MM.1S (cell line): Measurements from ENCODE around the gene ACAD11.

ENCODE experiments used
- DNase-seq: peaks from one replicate; pipeline ENCODE4 v3.0.0-alpha.2; 2015
- H2AFZ ChIP-seq: fragments of 300-600 bp; sonication (generic); 2 replicates; pipeline ENCODE4 v1.6.0; 2016; ENCODE audit warnings: antibody characterized with exemption, low read length
- H3F3A ChIP-seq: fragments of 300-600 bp; sonication (generic); 2 replicates; pipeline ENCODE4 v1.6.1; 2016; ENCODE audit warnings: mild to moderate bottlenecking, antibody characterized with exemption, low read length, moderate library complexity, mixed read lengths; ENCODE audit not compliant: insufficient read depth
- H3K27ac ChIP-seq: fragments of 300-600 bp; sonication (generic); 2 replicates; pipeline ENCODE4 v1.5.1; 2016; ENCODE audit warnings: mild to moderate bottlenecking, low read length
- H3K27me3 ChIP-seq: fragments of 300-600 bp; sonication (generic); replicated peaks from 2 replicates; pipeline ENCODE4 v1.6.0; 2016; ENCODE audit warnings: low read length; ENCODE audit not compliant: insufficient read depth
- H3K36me3 ChIP-seq: fragments of 300-600 bp; sonication (generic); replicated peaks from 2 replicates; pipeline ENCODE4 v1.6.1; 2016; ENCODE audit warnings: mild to moderate bottlenecking, low read length, mixed read lengths; ENCODE audit not compliant: insufficient read depth
- H3K4me1 ChIP-seq: fragments of 300-600 bp; sonication (generic); 2 replicates; pipeline ENCODE4 v1.6.1; 2016; ENCODE audit warnings: low read length, mixed read lengths
- H3K4me2 ChIP-seq: fragments of 300-600 bp; sonication (generic); 2 replicates; pipeline ENCODE4 v1.6.0; 2016; ENCODE audit warnings: low read depth, low read length
- H3K4me3 ChIP-seq: fragments of 300-600 bp; sonication (generic); 2 replicates; pipeline ENCODE4 v1.5.1; 2016; ENCODE audit warnings: low read length, mixed read lengths
- H3K79me2 ChIP-seq: fragments of 300-600 bp; sonication (generic); 2 replicates; pipeline ENCODE4 v1.6.1; 2016; ENCODE audit warnings: mixed run types, low read length, mixed read lengths
- H3K9ac ChIP-seq: fragments of 300-600 bp; sonication (generic); 2 replicates; pipeline ENCODE4 v1.6.1; 2016; ENCODE audit warnings: low read length, mixed read lengths
- H3K9me2 ChIP-seq: fragments of 300-600 bp; sonication (generic); replicated peaks from 2 replicates; pipeline ENCODE4 v1.6.1; 2016; ENCODE audit warnings: mild to moderate bottlenecking, low read length, mixed read lengths; ENCODE audit not compliant: insufficient read depth
- H3K9me3 ChIP-seq: fragments of 300-600 bp; sonication (generic); replicated peaks from 2 replicates; pipeline ENCODE4 v1.6.1; 2016; ENCODE audit warnings: mild to moderate bottlenecking, low read length, mixed read lengths; ENCODE audit not compliant: insufficient read depth
- H4K20me1 ChIP-seq: fragments of 300-600 bp; sonication (generic); 2 replicates; pipeline ENCODE4 v1.6.1; 2016; ENCODE audit warnings: mild to moderate bottlenecking, low read length, moderate library complexity, mixed read lengths; ENCODE audit not compliant: insufficient read depth
- EZH2 ChIP-seq: fragments of 300-600 bp; sonication (generic); optimal IDR thresholded peaks from 2 replicates; pipeline ENCODE3; 2017; ENCODE audit warnings: low read depth, mild to moderate bottlenecking, antibody characterized with exemption, low read length, mixed read lengths
- EZH2phosphoT487 ChIP-seq: fragments of 300-600 bp; sonication (generic); IDR thresholded peaks from 2 replicates; pipeline ENCODE4 v1.6.1; 2018; ENCODE audit warnings: antibody characterized with exemption, low read length
- TF ChIP-seq, protein P1 (sequence below): fragments of 300-600 bp; sonication (generic); IDR thresholded peaks from 2 replicates; pipeline ENCODE4 v1.5.1; 2016; ENCODE audit warnings: antibody characterized with exemption, low read length, mixed read lengths

Gene ACAD11

DNA sequence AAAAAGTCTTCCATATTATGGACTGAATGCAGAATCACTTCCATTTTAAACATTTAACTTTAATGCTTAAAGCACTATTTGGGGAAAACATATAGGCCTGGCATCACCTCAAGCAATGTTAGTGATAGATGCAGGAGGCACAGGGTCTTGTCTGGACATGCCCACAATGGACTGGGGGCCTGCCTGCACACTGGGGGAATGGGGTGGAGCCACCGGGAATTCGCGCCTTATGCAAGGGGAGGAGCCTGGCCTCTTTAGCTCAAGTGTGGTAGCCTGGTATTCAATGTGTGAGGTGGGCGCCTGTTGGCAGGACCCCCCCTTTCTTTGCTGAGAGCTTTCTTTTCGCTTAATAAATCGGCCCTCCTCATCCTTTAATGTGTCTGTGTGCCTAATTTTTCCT lies 32.7 kb downstream of the ACAD11 start:
- no peaks in the 10 kb centered on the region for H4K20me1 ChIP-seq
- H3K27ac ChIP-seq: no peak overlapping the region
- peaks cover 2% of the 10 kb centered on the region; the same call in 1 of the 2 replicates for H3F3A ChIP-seq
- H3K9me3 ChIP-seq: no peaks in the 10 kb centered on the region
- no peaks in the 10 kb centered on the region for H3K9me2 ChIP-seq
- no peak overlapping the region for H3K4me2 ChIP-seq
- TF ChIP-seq, protein P1, sequence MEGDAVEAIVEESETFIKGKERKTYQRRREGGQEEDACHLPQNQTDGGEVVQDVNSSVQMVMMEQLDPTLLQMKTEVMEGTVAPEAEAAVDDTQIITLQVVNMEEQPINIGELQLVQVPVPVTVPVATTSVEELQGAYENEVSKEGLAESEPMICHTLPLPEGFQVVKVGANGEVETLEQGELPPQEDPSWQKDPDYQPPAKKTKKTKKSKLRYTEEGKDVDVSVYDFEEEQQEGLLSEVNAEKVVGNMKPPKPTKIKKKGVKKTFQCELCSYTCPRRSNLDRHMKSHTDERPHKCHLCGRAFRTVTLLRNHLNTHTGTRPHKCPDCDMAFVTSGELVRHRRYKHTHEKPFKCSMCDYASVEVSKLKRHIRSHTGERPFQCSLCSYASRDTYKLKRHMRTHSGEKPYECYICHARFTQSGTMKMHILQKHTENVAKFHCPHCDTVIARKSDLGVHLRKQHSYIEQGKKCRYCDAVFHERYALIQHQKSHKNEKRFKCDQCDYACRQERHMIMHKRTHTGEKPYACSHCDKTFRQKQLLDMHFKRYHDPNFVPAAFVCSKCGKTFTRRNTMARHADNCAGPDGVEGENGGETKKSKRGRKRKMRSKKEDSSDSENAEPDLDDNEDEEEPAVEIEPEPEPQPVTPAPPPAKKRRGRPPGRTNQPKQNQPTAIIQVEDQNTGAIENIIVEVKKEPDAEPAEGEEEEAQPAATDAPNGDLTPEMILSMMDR: no peak
- TF ChIP-seq EZH2: no peak
- TF ChIP-seq EZH2phosphoT487: no peak
- DNase-seq: no peak
- no peaks in the 10 kb centered on the region for H3K79me2 ChIP-seq
- peaks cover 26% of the 10 kb centered on the region for H3K4me1 ChIP-seq
- H3K9ac ChIP-seq: no peak overlapping the region
- H2AFZ ChIP-seq: no peak overlapping the region
- no peak overlapping the region for H3K4me3 ChIP-seq
- no peaks in the 10 kb centered on the region for H3K36me3 ChIP-seq
- H3K27me3 ChIP-seq: no peaks in the 10 kb centered on the region

DNA sequence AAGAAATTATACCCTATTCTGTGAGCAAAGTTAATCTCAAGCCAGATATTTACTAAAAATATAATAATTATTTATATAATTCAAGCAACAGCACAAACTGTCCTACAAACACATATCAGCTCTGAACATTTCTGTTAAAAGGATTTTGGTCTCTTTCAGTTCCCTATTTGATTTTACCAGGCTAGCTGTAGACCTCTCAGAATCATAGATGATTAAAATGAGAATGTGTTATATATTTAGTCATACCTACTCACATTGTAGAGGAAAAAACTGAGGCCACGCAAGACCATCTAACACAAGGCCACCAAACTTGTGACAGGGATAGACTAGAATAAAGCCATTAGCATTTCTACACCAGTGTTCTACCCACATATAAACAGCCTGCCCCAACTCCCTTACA lies 34.0 kb downstream of the ACAD11 start:
- Histone ChIP-seq H3K79me2 (no peaks in the 10 kb centered on the region), H3K9me2 (no peaks in the 10 kb centered on the region), H3K27me3 (no peaks in the 10 kb centered on the region), H3K4me2 (peak overlapping the region; percentile 4; the same call in 1 of the 2 replicates), H3K9ac (no peak overlapping the region), H3K9me3 (no peaks in the 10 kb centered on the region), H4K20me1 (no peaks in the 10 kb centered on the region), H3K4me3 (no peak overlapping the region), H2AFZ (no peak overlapping the region), H3F3A (peaks cover 2% of the 10 kb centered on the region; the same call in 1 of the 2 replicates), H3K27ac (peak overlapping the region; percentile 48; the same call in 1 of the 2 replicates), H3K36me3 (no peaks in the 10 kb centered on the region), H3K4me1 (peaks cover 26% of the 10 kb centered on the region)
- no peak for DNase-seq
- no peak for TF ChIP-seq EZH2
- TF ChIP-seq EZH2phosphoT487: no peak
- TF ChIP-seq, protein P1: no peak

DNA sequence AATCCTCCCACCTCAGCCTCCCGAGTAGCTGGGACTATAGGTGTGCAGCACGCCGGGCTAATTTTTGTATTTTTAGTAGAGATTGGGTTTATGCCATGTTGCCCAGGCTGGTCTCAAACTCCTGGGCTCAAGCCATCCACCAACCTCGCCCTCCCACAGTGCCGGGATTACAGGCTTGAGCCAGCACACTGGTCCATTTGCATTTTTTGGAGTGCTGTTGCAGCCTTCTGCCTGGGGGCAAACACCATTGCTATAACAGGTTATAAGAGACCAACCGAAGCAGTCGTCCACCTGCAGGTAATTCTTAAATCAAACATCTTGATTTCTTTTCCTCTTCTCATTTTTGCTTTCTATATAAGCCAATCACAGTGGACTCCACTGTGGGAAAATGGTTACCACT lies 34.8 kb downstream of the ACAD11 start:
- Histone ChIP-seq H3K4me3 (no peak overlapping the region), H2AFZ (no peak overlapping the region), H3K36me3 (no peaks in the 10 kb centered on the region), H3F3A (peaks cover 2% of the 10 kb centered on the region; the same call in 1 of the 2 replicates), H3K9ac (no peak overlapping the region), H3K27me3 (no peaks in the 10 kb centered on the region), H3K4me1 (peaks cover 23% of the 10 kb centered on the region), H3K4me2 (no peak overlapping the region), H3K27ac (peak overlapping the region; percentile 28; the same call in 1 of the 2 replicates), H4K20me1 (no peaks in the 10 kb centered on the region), H3K9me2 (no peaks in the 10 kb centered on the region), H3K9me3 (no peaks in the 10 kb centered on the region), H3K79me2 (no peaks in the 10 kb centered on the region)
- no peak for DNase-seq
- TF ChIP-seq, protein P1: no peak
- TF ChIP-seq EZH2phosphoT487 (no peak), EZH2 (no peak)
